Measurements from ENCODE around the gene EFEMP1. TPM values are rescaled to one million over a fixed set of nuclear protein-coding genes. Genes with fewer than 3 reads are reported as not detected.

EFEMP1 gene
- total RNA-seq, 4 donors from 2014 or later: 113 to 253 (median 137) TPM

GRCh38 chr2:55917713-55918390, 5.7 kb downstream of the EFEMP1 start:
- peaks cover 0 to 8% (median 0%) of the 10 kb centered on the region in 4 donors for H3K4me1 ChIP-seq
- 91 to 92% methylated on average over 11 of the region's 11 CpGs for WGBS, 2 donors
- no peaks in the 10 kb centered on the region for H3K27me3 ChIP-seq
- TF ChIP-seq CTCF (IDR thresholded peaks at IDR 0.05): no peak
- no peak for DNase-seq (ENCODE audit: low spot score in 2 of 2)
- no peak overlapping the region for H3K27ac ChIP-seq
- no peaks in the 10 kb centered on the region for H3K9me3 ChIP-seq
- peaks cover 0 to 6% (median 0%) of the 10 kb centered on the region in 3 donors for H3K36me3 ChIP-seq
- no peak overlapping the region for H3K4me3 ChIP-seq

GRCh38 chr2:55917117-55917516, 6.5 kb downstream of the EFEMP1 start:
- WGBS, 2 donors: 79 to 80% methylated on average over 5 of the region's 5 CpGs
- peaks cover 0 to under 1% (median 0%) of the 10 kb centered on the region in 4 donors for H3K4me1 ChIP-seq
- H3K27me3 ChIP-seq: no peaks in the 10 kb centered on the region
- no peak for DNase-seq (ENCODE audit: low spot score in 2 of 2)
- no peak overlapping the region for H3K27ac ChIP-seq
- peaks cover 0 to 6% (median 0%) of the 10 kb centered on the region in 3 donors for H3K36me3 ChIP-seq
- H3K9me3 ChIP-seq: no peaks in the 10 kb centered on the region
- H3K4me3 ChIP-seq: no peak overlapping the region
- TF ChIP-seq EP300 (IDR thresholded peaks at IDR 0.05) (no peak), POLR2A (IDR thresholded peaks at IDR 0.05) (no peak), CTCF (IDR thresholded peaks at IDR 0.05) (no peak)

- H3K36me3 ChIP-seq: peaks cover 0 to 6% (median 0%) of the 10 kb centered on the region in 3 donors
- H3K9me3 ChIP-seq: no peaks in the 10 kb centered on the region
- H3K4me1 ChIP-seq: no peaks in the 10 kb centered on the region
- H3K4me3 ChIP-seq: no peak overlapping the region
- no peak overlapping the region for H3K27ac ChIP-seq
- TF ChIP-seq EP300 (IDR thresholded peaks at IDR 0.05): no peak
- DNase-seq (ENCODE audit: low spot score in 2 of 2): no peak
- no peaks in the 10 kb centered on the region for H3K27me3 ChIP-seq
- WGBS, 2 donors: 79 to 81% methylated on average over 7 of the region's 7 CpGs
Measured at GRCh38 chr2:55916473-55917049, 7.0 kb downstream of the EFEMP1 start.

DNA sequence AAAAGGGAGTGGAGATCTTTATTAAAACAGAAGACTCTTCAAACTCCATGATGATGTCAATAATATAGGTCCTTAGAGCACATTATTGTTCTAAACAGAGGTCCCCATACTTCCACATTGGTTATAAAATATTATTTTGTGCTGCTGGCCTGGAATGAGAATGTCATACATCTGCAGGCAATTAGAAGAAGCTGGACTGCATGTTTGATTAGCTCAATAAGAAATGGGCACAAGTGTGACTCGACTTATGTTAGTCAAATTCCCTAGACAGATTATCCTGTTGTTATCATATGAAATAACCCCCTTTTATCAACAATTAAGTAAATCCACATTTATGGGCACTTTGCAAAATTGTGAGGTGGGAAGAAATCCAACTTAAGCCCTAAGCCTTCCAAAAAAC, 8.8 kb downstream of the EFEMP1 start:
- H3K9me3 ChIP-seq: no peaks in the 10 kb centered on the region
- H3K4me3 ChIP-seq: no peak overlapping the region
- no peaks in the 10 kb centered on the region for H3K4me1 ChIP-seq
- 76 to 81% methylated on average over 1 of the region's 1 CpG for WGBS, 2 donors
- TF ChIP-seq EP300 (IDR thresholded peaks at IDR 0.05) (no peak), POLR2A (IDR thresholded peaks at IDR 0.05) (no peak), CTCF (IDR thresholded peaks at IDR 0.05) (no peak)
- DNase-seq (ENCODE audit: low spot score in 2 of 2): no peak
- H3K27me3 ChIP-seq: no peaks in the 10 kb centered on the region
- H3K36me3 ChIP-seq: peaks cover 0 to 6% (median 0%) of the 10 kb centered on the region in 3 donors
- H3K27ac ChIP-seq: no peak overlapping the region

GRCh38 chr2:55912926-55913325, 10.7 kb downstream of the EFEMP1 start:
- Histone ChIP-seq H3K27me3 (no peaks in the 10 kb centered on the region), H3K4me1 (no peaks in the 10 kb centered on the region), H3K4me3 (no peak overlapping the region), H3K9me3 (no peaks in the 10 kb centered on the region), H3K36me3 (peaks cover 0 to 6% (median 0%) of the 10 kb centered on the region in 3 donors), H3K27ac (no peak overlapping the region)
- no peak for TF ChIP-seq CTCF (IDR thresholded peaks at IDR 0.05)
- no peak for TF ChIP-seq POLR2A (IDR thresholded peaks at IDR 0.05)
- no peak for TF ChIP-seq EP300 (IDR thresholded peaks at IDR 0.05)
- 82 to 85% methylated on average over 3 of the region's 3 CpGs for WGBS, 2 donors
- DNase-seq (ENCODE audit: low spot score in 2 of 2): no peak

Measured in tibial nerve (tissue), 4 donors.